Measurements from ENCODE around the gene ATAD1. TPM values are rescaled to one million over a fixed set of nuclear protein-coding genes. Genes with fewer than 3 reads are reported as not detected.

Gene ATAD1
- total and polyA plus RNA-seq, 4 donors, result 11.6 to 50.2 (median 28.7) TPM

GRCh38 chr10:87816898-87817608 is 973 bp downstream of the ATAD1 start:
- Histone ChIP-seq H3K9ac (ENCODE audit: insufficient read depth in 1 of 2, low read length in 2 of 2) (peak overlapping the region; percentile 80 to 95), H3K27me3 (ENCODE audit: control insufficient read depth in 3 of 3, insufficient read depth in 3 of 3, low read length in 2 of 3) (no peaks in the 10 kb centered on the region), H3K4me1 (ENCODE audit: control insufficient read depth in 5 of 5, insufficient read depth in 5 of 5, low read length in 5 of 5) (peaks cover 0 to 18% (median 5%) of the 10 kb centered on the region in 5 donors), H3K9me3 (ENCODE audit: control insufficient read depth in 4 of 4, insufficient read depth in 3 of 4, low read length in 3 of 4) (no peaks in the 10 kb centered on the region), H3K27ac (ENCODE audit: low read depth in 1 of 2, low read length in 1 of 2) (peak overlapping the region; percentile 85 to 89), H3K4me3 (peak overlapping the region; percentile 74), H3K36me3 (ENCODE audit: control insufficient read depth in 4 of 4, insufficient read depth in 4 of 4, low read length in 4 of 4) (peaks cover 0 to 5% (median 0%) of the 10 kb centered on the region in 4 donors)
- DNase-seq (peak in 2 of 3 donors; percentile 9 to 11), ATAC-seq (ENCODE audit: insufficient read depth, low FRiP score) (no peak)
- no peak for TF ChIP-seq CTCF (IDR thresholded peaks at IDR 0.05; ENCODE audit: control extremely low read depth, extremely low read depth)
- WGBS, 2 donors, result 20 to 21% methylated on average over 10 of the region's 10 CpGs

- Histone ChIP-seq H3K27ac (ENCODE audit: low read depth in 1 of 2, low read length in 1 of 2) (no peak overlapping the region), H3K9me3 (ENCODE audit: control insufficient read depth in 4 of 4, insufficient read depth in 3 of 4, low read length in 3 of 4) (no peaks in the 10 kb centered on the region), H3K4me3 (no peak overlapping the region), H3K4me1 (ENCODE audit: control insufficient read depth in 5 of 5, insufficient read depth in 5 of 5, low read length in 5 of 5) (peaks cover 0 to 18% (median 5%) of the 10 kb centered on the region in 5 donors), H3K9ac (ENCODE audit: insufficient read depth in 1 of 2, low read length in 2 of 2) (peak overlapping the region in 1 of 2 donors; percentile 95), H3K27me3 (ENCODE audit: control insufficient read depth in 3 of 3, insufficient read depth in 3 of 3, low read length in 2 of 3) (no peaks in the 10 kb centered on the region), H3K36me3 (ENCODE audit: control insufficient read depth in 4 of 4, insufficient read depth in 4 of 4, low read length in 4 of 4) (peaks cover 0 to 8% (median 4%) of the 10 kb centered on the region in 4 donors)
- 59 to 62% methylated on average over 9 of the region's 9 CpGs for WGBS, 2 donors
- DNase-seq (no peak), ATAC-seq (ENCODE audit: insufficient read depth, low FRiP score) (no peak)
- TF ChIP-seq CTCF (IDR thresholded peaks at IDR 0.05; ENCODE audit: control extremely low read depth, extremely low read depth), result no peak
These were observed 1.7 kb downstream of the ATAD1 start for GRCh38 chr10:87816163-87816897.

- no peak overlapping the region for H3K27ac ChIP-seq (ENCODE audit: low read depth in 1 of 2, low read length in 1 of 2)
- WGBS, 2 donors, result 86 to 94% methylated on average over 2 of the region's 2 CpGs
- H3K27me3 ChIP-seq (ENCODE audit: control insufficient read depth in 3 of 3, insufficient read depth in 3 of 3, low read length in 2 of 3), result no peaks in the 10 kb centered on the region
- TF ChIP-seq CTCF (IDR thresholded peaks at IDR 0.05; ENCODE audit: control extremely low read depth, extremely low read depth), result no peak
- H3K4me3 ChIP-seq, result no peak overlapping the region
- no peak overlapping the region for H3K9ac ChIP-seq (ENCODE audit: insufficient read depth in 1 of 2, low read length in 2 of 2)
- peaks cover 0 to 13% (median 0%) of the 10 kb centered on the region in 4 donors for H3K9me3 ChIP-seq (ENCODE audit: control insufficient read depth in 4 of 4, insufficient read depth in 3 of 4, low read length in 3 of 4)
- H3K36me3 ChIP-seq (ENCODE audit: control insufficient read depth in 4 of 4, insufficient read depth in 4 of 4, low read length in 4 of 4), result peaks cover 0 to 44% (median 16%) of the 10 kb centered on the region in 4 donors
- peaks cover 0 to 17% (median 0%) of the 10 kb centered on the region in 5 donors for H3K4me1 ChIP-seq (ENCODE audit: control insufficient read depth in 5 of 5, insufficient read depth in 5 of 5, low read length in 5 of 5)
- no peak for ATAC-seq (ENCODE audit: insufficient read depth, low FRiP score)
- DNase-seq, result no peak
These were observed 13.0 kb downstream of the ATAD1 start for GRCh38 chr10:87804939-87805569.
